GM21786 (cell line): Measurements from ENCODE around the gene CYP11A1.

ENCODE experiments used
- ATAC-seq: cut with Tn5 transposase; IDR thresholded peaks from one replicate; pipeline ENCODE4 v1.9.1; 2021; ENCODE audit not compliant: unreplicated experiment

CYP11A1 gene

GRCh38 chr15:74389241-74390048 is 22.0 kb upstream of the CYP11A1 start:
- ATAC-seq: no peak

DNA sequence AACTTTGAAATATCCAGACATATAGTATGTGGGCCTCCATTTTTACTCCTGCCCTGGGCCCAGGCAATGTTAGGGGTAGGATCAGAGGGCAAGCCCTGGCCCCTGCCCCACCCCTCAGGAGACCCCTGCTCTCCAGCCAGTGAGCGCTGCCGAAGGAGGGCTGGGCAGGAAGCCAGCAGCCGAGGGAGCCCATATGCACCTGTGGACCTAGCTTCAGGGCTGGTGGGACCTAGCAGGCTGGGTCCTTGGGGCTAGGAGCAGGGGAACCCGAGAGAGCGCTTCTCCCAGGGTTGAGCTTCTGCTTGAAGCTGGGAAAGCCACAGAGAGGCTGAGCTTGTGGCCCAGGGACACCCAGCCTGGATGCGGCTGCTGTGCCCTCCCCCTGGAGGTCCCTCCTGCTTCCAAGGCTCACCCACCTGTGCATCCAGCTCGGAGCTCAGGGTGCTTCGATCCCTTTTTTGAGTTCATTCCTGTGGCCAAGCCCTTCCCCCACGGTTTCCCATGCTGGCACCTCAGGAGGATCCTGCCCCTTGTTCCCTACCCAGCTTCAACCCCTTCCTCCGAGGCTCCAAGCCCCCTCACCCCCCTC is 21.0 kb upstream of the CYP11A1 start:
- no peak for ATAC-seq

GRCh38 chr15:74387621-74388362 is 20.3 kb upstream of the CYP11A1 start:
- ATAC-seq: no peak

- ATAC-seq: no peak
These were observed 19.7 kb upstream of the CYP11A1 start for GRCh38 chr15:74387141-74387541.

DNA sequence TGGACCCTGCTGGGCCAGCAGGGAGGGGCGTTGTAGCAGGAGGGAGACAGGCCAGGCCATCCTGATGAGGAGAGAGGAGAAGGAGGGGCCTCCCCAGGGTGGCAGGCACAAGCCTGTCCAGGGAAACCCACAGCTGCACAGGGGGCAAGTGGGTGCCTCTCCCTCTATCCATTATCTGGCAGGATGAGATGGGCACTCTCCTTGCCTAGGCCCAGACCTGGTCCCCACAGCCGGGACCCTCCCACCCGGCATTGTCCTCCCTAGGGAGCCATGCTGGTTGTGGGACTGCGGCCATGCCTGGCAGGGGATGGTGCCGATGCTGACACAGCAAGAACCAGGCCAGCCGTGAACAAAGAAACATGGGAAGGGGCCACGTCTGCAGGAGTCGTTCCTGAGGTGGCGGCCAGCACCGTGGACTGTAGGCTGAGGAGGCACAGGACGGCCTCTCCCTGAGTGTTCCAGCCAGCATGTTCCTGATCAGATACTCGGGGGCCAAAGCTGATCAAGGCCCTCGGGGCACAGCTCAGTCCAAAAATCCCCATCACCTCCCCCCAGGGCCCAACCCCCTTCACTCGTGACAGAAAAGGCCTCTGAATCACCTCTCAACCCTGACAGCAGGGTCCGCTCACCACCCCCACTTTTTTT is 19.2 kb upstream of the CYP11A1 start:
- ATAC-seq: no peak

DNA sequence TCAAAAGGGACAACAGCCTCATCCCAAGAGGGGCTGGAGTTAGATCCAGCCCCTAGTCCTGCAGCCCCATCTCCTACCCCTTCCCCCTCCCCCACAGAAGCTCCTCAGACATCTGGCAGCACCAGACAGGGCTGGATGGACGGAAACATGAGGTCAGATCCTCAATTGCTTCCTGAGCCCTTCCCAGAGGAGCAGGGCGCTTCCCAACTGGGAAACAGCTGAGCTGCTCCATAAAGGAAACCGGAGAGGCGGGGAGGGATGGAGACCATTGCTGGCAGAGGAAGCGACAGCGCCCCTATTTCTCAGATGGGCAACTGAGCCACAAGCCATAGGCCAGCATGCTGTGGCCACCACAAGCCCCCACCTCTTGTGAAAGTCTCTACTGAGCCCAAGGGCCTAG is 18.3 kb upstream of the CYP11A1 start:
- ATAC-seq: no peak

GRCh38 chr15:74384881-74385643 is 17.6 kb upstream of the CYP11A1 start:
- peak; percentile 64 for ATAC-seq

DNA sequence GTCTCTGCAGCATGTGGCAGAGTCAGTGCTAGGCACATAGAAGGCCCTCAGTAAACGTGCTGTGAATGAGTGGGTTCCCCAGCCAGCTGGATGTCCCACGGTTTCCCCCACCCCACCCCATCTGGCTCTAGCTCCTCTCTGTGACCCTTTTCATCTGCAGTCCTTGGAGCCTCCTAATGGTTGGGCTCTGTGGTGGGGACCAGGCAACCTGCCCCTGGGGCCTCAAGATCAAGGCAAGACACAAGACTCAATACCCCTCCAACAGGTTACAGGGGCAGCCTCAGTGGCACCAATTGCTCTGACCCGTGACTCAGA is 17.1 kb upstream of the CYP11A1 start:
- ATAC-seq: no peak

DNA sequence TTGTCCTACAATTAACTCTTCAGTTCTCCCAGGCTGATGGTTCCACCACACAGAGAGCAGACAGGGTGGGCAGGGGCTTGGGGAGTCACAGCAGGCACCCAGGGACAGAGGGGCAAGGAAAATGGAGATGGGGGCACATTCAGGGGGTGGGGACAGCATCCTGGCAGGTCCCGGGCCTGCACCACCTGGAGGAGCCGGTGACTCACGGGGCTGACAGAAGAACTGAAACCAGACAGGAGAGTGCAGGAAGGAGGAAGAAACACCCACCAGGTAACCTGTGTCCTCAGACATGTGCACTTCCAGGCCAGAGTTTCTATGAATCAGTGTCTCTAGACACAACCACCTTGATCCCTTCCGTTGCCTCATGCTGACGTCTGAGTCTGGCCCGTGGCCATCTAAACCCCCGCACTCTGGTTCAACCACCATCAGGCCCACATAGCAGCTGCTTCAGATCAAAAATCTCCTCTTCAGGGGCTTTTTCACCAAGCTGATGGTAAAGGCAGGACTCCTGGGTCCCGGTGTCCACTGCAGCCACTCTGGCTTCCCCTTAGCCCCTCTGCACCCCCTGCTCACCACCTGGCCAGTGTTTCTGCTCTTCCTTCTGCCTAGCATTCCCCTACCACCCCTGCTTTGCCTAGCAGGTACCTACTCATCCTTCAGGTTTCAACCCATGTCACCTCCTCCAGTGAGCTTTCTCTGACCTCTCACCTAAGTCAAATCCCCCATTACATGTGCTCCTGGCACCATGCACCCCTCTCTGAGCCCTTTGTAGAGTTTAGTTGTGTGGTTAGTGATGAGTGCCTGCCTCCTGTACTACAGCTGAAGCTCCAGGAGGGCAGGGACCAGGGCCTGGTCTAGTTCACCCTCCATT is 16.5 kb upstream of the CYP11A1 start:
- peak; percentile 36 for ATAC-seq

DNA sequence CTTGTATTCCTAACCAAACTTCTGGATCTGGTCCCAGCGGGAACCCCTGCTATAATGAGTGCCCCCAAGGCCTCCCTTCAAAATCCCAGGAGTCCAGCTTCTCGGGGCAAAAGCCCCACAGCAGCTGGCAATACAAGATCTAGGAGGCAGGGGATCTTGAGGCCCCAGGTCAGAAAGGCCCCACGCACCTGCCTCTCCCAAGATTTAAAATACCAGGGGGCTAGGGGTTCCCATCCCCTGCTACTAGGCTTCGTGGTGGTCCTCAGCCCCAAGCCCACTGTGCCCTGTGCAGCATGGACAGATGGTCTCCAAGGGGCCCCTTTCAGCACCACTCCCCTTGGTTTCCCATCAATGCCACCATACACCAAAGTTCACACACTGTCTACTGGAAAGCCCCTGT is 15.8 kb upstream of the CYP11A1 start:
- ATAC-seq: no peak

DNA sequence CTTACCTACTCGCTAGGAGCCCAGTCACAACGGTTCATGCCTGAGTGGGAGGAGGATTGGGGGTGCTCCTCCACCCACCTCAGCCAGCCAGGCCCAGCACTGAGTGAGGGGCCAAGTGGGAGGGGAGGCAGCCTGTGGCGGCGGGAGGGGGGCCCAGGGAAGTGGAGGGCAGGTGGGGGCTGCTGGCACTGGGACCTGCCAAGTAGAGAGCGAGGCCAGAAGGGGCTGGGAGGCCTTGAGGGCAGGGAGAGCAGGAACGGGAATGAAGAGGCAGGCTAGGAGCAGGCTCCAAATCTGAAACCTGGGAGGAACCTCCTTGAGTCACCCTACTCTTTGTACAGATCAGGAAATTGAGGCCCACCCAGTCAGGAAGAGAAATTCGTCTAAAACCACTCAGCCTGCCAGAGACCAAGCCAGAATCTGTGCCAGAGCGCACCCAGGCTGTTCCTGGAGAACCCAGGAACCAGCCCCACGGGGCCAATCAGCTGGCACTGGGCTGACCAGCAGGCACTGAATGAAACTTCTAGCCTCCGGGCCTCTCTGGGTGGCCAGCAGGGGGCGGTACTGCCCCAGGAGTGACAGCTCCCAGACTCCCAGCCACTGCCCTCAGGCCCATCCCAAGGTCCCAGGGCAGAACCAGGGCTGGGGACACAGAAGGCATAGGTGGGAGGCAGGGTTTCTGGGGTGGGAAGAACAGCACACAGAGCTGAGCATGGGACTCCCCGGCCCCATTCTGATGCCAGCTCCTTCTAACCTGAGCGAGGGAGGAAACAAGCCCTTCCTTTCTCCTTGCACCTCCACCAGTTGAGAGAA is 14.8 kb upstream of the CYP11A1 start:
- no peak for ATAC-seq

- no peak for ATAC-seq
These were observed 14.0 kb upstream of the CYP11A1 start for GRCh38 chr15:74381481-74381880.

- ATAC-seq: no peak
These were observed 13.7 kb upstream of the CYP11A1 start for GRCh38 chr15:74381190-74381453.

- ATAC-seq: no peak
These were observed 13.1 kb upstream of the CYP11A1 start for GRCh38 chr15:74380361-74381189.

DNA sequence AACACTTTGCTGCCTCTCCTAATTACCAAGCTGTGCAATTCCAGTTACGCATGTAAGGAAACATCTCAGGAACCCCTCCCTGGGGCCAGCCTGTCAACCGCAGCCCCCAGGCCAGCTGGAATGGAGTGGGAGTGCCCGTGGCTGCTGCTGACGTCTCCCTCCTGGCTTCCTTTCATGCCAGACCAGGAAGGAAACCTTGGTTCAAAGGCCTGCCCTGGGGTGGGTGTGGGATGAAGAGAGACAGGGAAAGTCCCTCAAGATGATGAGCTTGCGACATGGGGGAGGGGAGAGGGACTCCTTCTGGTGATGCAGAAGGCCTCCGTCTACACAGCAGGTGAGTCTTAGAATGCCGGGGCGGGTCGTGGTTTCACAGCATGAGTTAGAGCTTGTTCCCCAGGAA is 11.4 kb upstream of the CYP11A1 start:
- no peak for ATAC-seq

DNA sequence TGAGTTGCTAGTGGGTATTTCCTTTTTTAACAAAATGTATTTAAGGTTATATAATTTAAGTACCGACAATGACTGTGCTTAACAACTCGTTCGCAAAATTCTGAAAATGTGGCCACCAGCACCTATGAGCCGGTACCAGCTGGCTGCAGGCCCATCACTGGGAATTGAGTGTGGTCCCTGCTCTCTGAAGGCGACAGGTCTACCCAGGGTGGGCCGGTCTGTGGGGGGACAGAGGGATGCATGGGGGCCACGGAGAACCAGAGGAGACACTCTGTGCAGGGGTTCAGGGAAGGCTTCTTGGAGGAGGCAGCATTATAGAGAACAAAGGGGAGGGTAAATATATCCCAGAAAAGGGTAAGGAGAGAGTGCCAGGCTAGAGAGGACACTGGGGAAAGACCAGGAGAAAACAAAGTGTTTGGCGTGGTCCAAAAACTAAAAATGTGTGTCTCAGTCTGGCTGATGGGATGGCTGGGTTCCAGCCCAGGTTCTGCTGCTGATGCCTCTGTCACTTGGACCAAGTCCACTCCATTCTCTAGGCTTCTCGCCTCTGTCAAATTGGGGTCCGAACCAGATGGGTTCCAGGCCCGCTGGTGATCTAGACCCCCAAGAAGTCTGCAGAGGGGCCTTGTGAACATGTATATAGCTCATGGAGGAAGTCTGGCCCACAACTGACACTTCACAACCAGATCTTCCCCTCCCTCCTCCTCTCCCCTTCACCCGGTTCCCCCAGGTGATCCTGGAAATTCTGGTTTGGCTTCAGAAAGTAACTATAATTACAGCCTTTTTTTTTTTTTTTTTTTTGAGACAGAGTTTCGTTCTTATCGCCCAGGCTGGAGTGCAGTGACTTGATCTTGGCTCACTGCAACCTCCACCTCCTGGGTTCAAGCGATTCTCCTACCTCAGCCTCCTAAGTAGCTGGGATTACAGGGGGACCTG is 10.7 kb upstream of the CYP11A1 start:
- no peak for ATAC-seq

- ATAC-seq: no peak
These were observed 9.6 kb upstream of the CYP11A1 start for GRCh38 chr15:74376825-74377581.
